Sigmoid colon (tissue), 4 donors: ENCODE results near the gene VDAC1.

Experiments used
- POLR2A ChIP-seq, 2 donors: fragments of 450-650 bp; IDR thresholded peaks; one replicate each; pipeline ENCODE4 v1.6.1; 2016; ENCODE audit warnings: antibody characterized with exemption in 2 of 2, mild to moderate bottlenecking in 2 of 2, moderate library complexity in 2 of 2
- POLR2AphosphoS5 ChIP-seq, 4 donors: sonication (generic); formaldehyde crosslinking; IDR thresholded peaks; one replicate each; pipeline ENCODE4 v1.6.1; 2017; ENCODE audit warnings: antibody characterized with exemption in 4 of 4

DNA sequence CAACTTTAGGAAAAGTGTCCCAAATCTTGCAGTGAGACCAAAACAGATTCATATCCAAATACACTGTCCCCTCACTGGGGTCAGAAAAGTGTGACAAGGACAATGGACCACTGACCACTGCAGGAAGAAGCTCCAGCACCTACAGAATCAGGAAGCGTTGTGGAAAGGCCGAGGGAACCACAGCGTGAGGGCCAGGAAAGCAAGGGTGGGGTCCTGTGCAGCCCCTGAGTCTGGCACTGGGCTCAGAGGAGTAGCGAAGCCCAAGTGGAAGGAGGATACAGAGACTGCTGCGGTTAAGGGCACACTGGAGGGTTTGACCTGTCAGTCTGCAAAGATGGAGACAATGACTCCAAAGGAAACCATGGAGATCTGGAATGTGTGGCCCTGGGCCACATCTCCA, 73.2 kb downstream of the VDAC1 start:
- TF ChIP-seq POLR2A (IDR thresholded peaks at IDR 0.05) (no peak), POLR2AphosphoS5 (IDR thresholded peaks at IDR 0.05) (no peak)
